GM13977 (cell line): ENCODE measurements around the gene CCDC185.

Experiments used
- DNase-seq: peaks from one replicate; pipeline ENCODE4 v3.0.0; 2012; ENCODE audit warnings: low spot score
- CTCF ChIP-seq: IDR thresholded peaks from 2 replicates; pipeline ENCODE4 v1.5.1; 2012; ENCODE audit warnings: mild to moderate bottlenecking, control low read depth; ENCODE audit not compliant: insufficient read depth; ENCODE audit errors: extremely low read depth, missing control alignments
- in situ Hi-C: fragments of 300-500 bp; cut with MboI; formaldehyde crosslinking; loops from one replicate; pipeline ENCODE4 v1.12.0; 2022; ENCODE audit warnings: low sequenced_read_pairs, low pct_unique_long_range_greater_than_20kb, mixed read lengths, inconsistent platforms; ENCODE audit not compliant: unreplicated experiment

CCDC185 gene

GRCh38 chr1:223444411-223444810 lies 51.2 kb downstream of the CCDC185 start:
- in situ Hi-C loops: no loop called here
- TF ChIP-seq CTCF: no peak
- no peak for DNase-seq
